ENCODE data around the gene GPX3.

GPX3 gene

DNA sequence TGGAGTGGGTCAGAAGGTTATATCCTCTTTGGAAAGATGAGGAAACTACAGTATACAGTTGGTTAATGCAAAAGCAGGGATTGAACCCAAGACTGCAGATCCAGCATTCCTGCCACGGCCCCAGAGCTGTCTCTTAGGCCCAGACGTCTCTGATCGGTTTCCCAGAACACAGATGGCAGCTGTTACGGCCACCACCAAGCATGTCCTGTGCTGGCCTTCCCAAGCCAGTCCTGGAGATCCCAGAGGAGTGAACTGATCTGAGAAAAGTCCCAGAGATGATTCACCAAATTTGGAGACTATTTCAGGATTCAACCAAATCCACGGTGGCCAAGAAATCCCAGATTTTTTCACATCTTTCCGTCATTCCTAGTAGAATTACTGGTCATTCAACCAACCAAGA is 40.4 kb downstream of the GPX3 start:
- Histone ChIP-seq H3K27ac (ENCODE audit: low read length) (no peak overlapping the region), H3K4me1 (ENCODE audit: control insufficient read depth in 1 of 2, insufficient read depth in 2 of 2, low read length in 2 of 2) (peaks cover 15 to 29% of the 10 kb centered on the region in 2 donors), H3K27me3 (ENCODE audit: low read depth, low read length) (no peaks in the 10 kb centered on the region), H3K9me3 (ENCODE audit: control insufficient read depth in 1 of 2, low read length in 2 of 2) (no peaks in the 10 kb centered on the region), H3K4me3 (ENCODE audit: low read depth in 1 of 2, low read length in 2 of 2) (no peak overlapping the region), H3K36me3 (ENCODE audit: control insufficient read depth in 1 of 2, insufficient read depth in 2 of 2, low read length in 2 of 2) (peaks cover 39 to 41% of the 10 kb centered on the region in 2 donors)

DNA sequence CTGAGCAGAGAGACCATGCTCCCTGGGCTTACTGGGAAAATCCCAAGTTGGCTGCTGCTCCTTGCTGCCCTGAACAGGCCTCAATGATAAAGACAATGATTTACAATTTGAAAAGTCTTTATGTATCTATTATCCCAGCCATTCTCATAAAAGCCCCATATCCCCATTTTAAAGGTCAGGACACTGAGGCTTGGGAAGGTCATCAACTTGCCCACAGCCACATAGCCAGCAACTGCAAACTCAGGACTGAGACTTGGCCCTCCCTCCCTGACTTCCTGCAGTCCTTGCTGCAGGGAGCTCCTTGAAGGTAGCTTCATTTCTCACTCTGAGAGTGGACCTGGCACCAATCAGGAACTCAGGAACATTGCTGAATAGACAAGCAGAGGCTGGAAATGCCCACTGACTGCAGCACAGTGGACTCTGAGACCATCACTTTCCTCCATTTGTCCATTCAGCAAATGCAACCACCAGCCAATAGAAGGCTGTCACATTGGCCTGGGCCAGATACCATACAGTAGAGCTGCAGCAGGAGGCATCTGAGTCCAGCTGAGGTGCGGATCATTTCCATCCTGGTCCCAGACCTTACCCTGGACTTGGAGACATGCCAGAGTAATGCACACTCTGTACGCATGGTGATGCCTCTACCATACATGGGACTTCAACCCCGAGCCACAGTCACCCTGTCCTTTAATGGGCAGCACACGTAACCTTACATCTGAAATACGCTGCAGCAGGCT is 42.2 kb downstream of the GPX3 start:
- H3K4me3 ChIP-seq (ENCODE audit: low read depth in 1 of 2, low read length in 2 of 2): no peak overlapping the region
- H3K4me1 ChIP-seq (ENCODE audit: control insufficient read depth in 1 of 2, insufficient read depth in 2 of 2, low read length in 2 of 2): peaks cover 15 to 40% of the 10 kb centered on the region in 2 donors
- H3K9me3 ChIP-seq (ENCODE audit: control insufficient read depth in 1 of 2, low read length in 2 of 2): no peaks in the 10 kb centered on the region
- no peak overlapping the region for H3K27ac ChIP-seq (ENCODE audit: low read length)
- H3K27me3 ChIP-seq (ENCODE audit: low read depth, low read length): no peaks in the 10 kb centered on the region
- H3K36me3 ChIP-seq (ENCODE audit: control insufficient read depth in 1 of 2, insufficient read depth in 2 of 2, low read length in 2 of 2): peaks cover 31 to 36% of the 10 kb centered on the region in 2 donors

DNA sequence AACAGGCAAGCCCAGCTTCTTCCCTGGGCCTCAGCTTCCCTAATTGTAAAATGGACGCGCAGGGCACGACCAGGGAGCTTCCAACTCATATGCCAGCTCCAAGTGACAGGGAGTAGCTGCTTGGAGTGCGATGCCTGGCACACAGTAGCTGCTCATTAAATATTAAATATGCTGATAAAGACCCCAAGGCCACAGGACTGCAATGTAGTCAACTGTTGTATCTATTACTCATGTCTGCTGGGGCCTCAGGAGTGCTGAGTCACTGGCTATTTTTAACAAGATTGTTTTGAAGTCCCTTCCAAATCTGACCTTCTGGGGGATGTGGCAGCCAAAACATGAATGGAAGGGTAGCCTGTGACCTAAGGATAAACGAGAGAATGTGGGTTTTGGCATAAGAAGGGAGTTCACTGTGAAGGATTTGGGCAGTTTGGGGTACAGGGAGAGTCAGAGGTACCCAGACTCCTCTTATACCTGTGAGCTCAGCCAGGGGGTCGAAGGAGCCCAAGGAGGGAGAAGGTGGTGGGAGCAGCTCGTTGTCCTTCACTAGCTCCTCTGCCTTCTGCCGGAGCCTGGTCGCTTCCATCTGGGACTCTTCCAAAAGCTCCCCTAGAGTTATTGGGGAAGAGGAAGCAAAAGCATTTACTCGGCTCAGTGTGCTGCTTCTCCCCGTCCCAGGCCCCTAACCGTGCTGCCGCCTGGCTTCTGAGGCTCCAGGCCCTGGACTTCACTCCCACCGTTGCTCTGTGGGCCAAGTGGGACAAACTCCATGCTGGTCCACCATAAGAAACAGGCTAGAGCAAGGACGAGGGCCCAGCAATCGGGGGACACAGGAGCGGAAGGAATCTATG is 43.0 kb downstream of the GPX3 start:
- no peaks in the 10 kb centered on the region for H3K9me3 ChIP-seq (ENCODE audit: control insufficient read depth in 1 of 2, low read length in 2 of 2)
- peaks cover 22 to 45% of the 10 kb centered on the region in 2 donors for H3K4me1 ChIP-seq (ENCODE audit: control insufficient read depth in 1 of 2, insufficient read depth in 2 of 2, low read length in 2 of 2)
- no peaks in the 10 kb centered on the region for H3K27me3 ChIP-seq (ENCODE audit: low read depth, low read length)
- peaks cover 25 to 35% of the 10 kb centered on the region in 2 donors for H3K36me3 ChIP-seq (ENCODE audit: control insufficient read depth in 1 of 2, insufficient read depth in 2 of 2, low read length in 2 of 2)
- H3K27ac ChIP-seq (ENCODE audit: low read length): peak overlapping the region; percentile 53
- H3K4me3 ChIP-seq (ENCODE audit: low read depth in 1 of 2, low read length in 2 of 2): peak overlapping the region in 1 of 2 donors; percentile 33

DNA sequence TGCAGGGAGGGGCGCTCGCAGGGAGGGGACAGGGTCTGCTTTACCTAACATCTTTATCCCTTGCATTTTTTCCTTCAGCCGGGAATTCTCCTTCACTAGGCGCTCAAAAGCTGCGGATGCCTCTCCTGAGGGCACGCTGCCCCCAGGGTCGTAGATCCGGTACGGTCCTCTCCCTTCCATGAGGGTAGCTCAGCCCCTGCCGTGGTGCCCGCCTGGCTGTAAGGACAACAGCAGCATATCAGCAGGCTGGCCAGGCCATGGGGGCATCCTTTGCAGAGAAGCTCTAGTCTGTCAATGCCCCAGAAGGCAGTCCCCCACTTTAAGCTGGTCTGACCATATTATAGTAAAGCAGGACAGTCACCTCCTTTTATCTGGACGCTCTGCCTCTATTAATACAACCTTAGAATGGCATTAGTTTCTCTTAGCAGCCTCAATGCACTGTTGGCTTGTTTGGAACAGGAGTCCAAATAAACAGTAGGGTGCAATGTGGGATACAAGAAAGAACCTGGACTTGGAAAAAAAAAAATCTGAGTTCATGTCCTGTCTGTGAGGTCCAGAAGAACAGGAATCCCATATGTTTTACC is 44.6 kb downstream of the GPX3 start:
- peaks cover 32 to 60% of the 10 kb centered on the region in 2 donors for H3K4me1 ChIP-seq (ENCODE audit: control insufficient read depth in 1 of 2, insufficient read depth in 2 of 2, low read length in 2 of 2)
- H3K36me3 ChIP-seq (ENCODE audit: control insufficient read depth in 1 of 2, insufficient read depth in 2 of 2, low read length in 2 of 2): peaks cover 20 to 25% of the 10 kb centered on the region in 2 donors
- no peak overlapping the region for H3K4me3 ChIP-seq (ENCODE audit: low read depth in 1 of 2, low read length in 2 of 2)
- H3K9me3 ChIP-seq (ENCODE audit: control insufficient read depth in 1 of 2, low read length in 2 of 2): no peaks in the 10 kb centered on the region
- H3K27ac ChIP-seq (ENCODE audit: low read length): no peak overlapping the region
- no peaks in the 10 kb centered on the region for H3K27me3 ChIP-seq (ENCODE audit: low read depth, low read length)

DNA sequence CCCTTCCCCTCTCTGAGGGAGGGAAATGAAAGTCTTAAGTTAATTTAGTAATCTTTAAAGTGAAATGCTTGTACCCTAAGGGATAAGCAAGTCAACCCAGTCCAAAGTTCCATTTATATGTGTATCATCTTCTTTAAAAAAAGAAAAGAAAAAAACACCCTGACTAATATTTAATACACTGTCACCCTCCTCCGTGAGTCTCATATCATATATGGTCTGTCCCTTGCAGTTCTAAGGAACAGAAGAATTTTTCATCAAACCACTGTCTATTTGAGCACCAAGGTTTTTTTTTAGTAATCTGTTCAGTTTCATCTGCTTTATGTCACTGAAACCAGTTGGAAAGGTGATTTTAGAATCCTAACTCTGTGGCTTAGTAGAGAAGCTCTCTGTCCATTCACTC is 45.2 kb downstream of the GPX3 start:
- Histone ChIP-seq H3K36me3 (ENCODE audit: control insufficient read depth in 1 of 2, insufficient read depth in 2 of 2, low read length in 2 of 2) (peaks cover 20% of the 10 kb centered on the region in 2 donors), H3K4me3 (ENCODE audit: low read depth in 1 of 2, low read length in 2 of 2) (no peak overlapping the region), H3K27me3 (ENCODE audit: low read depth, low read length) (no peaks in the 10 kb centered on the region), H3K4me1 (ENCODE audit: control insufficient read depth in 1 of 2, insufficient read depth in 2 of 2, low read length in 2 of 2) (peaks cover 27 to 66% of the 10 kb centered on the region in 2 donors), H3K9me3 (ENCODE audit: control insufficient read depth in 1 of 2, low read length in 2 of 2) (no peaks in the 10 kb centered on the region), H3K27ac (ENCODE audit: low read length) (no peak overlapping the region)

DNA sequence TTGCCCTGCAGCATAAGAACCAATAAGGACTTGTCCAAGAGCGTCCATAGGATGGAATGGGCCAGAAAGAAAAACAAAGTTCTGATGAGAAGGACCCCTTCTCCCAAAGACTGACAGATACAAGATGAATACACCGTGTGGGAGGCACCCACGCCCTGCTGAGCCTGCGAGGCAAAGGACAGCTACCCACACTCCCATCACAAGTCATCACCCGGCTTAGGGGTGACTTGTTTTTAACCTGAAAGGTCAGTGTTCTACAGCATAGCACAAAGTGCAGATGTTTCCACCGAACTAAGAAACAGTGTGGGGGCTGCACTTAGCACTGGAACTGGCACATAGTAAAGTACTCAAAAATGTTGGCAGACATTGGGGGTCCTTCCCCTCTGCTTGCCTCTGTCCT is 46.5 kb downstream of the GPX3 start:
- Histone ChIP-seq H3K4me3 (ENCODE audit: low read depth in 1 of 2, low read length in 2 of 2) (no peak overlapping the region), H3K27ac (ENCODE audit: low read length) (no peak overlapping the region), H3K4me1 (ENCODE audit: control insufficient read depth in 1 of 2, insufficient read depth in 2 of 2, low read length in 2 of 2) (peaks cover 27 to 68% of the 10 kb centered on the region in 2 donors), H3K36me3 (ENCODE audit: control insufficient read depth in 1 of 2, insufficient read depth in 2 of 2, low read length in 2 of 2) (peaks cover 9 to 17% of the 10 kb centered on the region in 2 donors), H3K9me3 (ENCODE audit: control insufficient read depth in 1 of 2, low read length in 2 of 2) (no peaks in the 10 kb centered on the region), H3K27me3 (ENCODE audit: low read depth, low read length) (no peaks in the 10 kb centered on the region)

DNA sequence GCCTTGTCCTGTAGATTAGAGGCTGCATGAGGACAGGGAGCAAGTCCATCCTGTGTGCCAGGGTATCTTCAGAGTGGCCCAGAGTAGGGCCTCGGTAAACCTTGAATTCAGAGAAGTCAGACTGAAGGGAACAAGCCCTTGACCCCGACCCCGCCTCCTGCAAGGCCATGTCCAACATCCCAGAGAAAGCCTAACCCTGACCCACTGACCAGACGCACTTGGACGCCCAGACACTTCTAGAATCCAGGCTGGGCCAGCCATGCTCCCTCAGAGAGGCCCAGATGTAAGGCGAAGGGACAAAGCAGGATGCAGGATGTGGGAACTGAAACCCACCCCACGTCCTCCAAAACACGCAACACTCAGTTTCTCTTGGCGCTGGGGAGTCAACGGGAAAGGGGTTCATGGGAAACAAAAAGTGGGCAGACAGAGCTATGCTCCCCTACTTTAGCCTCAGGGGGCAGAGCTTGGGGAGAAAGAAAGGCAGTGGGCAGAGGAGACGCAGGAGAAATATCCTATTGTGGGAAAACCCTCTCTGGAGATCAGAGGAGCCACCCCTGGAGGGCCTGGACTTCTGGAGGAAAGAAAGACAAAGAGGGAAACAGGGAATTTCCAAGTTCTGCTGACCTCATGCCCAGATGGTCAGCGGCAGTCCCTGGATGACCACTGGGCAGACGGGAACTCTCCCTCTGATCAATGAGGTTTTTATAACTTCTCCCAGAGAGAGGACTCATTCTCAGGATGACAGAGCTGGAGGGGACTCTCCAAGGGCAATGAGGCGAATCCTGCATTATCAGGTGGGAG is 47.4 kb downstream of the GPX3 start:
- Histone ChIP-seq H3K36me3 (ENCODE audit: control insufficient read depth in 1 of 2, insufficient read depth in 2 of 2, low read length in 2 of 2) (peaks cover 0 to 8% of the 10 kb centered on the region in 2 donors), H3K27ac (ENCODE audit: low read length) (peak overlapping the region; percentile 29), H3K9me3 (ENCODE audit: control insufficient read depth in 1 of 2, low read length in 2 of 2) (no peaks in the 10 kb centered on the region), H3K4me3 (ENCODE audit: low read depth in 1 of 2, low read length in 2 of 2) (no peak overlapping the region), H3K4me1 (ENCODE audit: control insufficient read depth in 1 of 2, insufficient read depth in 2 of 2, low read length in 2 of 2) (peaks cover 25 to 69% of the 10 kb centered on the region in 2 donors), H3K27me3 (ENCODE audit: low read depth, low read length) (no peaks in the 10 kb centered on the region)

DNA sequence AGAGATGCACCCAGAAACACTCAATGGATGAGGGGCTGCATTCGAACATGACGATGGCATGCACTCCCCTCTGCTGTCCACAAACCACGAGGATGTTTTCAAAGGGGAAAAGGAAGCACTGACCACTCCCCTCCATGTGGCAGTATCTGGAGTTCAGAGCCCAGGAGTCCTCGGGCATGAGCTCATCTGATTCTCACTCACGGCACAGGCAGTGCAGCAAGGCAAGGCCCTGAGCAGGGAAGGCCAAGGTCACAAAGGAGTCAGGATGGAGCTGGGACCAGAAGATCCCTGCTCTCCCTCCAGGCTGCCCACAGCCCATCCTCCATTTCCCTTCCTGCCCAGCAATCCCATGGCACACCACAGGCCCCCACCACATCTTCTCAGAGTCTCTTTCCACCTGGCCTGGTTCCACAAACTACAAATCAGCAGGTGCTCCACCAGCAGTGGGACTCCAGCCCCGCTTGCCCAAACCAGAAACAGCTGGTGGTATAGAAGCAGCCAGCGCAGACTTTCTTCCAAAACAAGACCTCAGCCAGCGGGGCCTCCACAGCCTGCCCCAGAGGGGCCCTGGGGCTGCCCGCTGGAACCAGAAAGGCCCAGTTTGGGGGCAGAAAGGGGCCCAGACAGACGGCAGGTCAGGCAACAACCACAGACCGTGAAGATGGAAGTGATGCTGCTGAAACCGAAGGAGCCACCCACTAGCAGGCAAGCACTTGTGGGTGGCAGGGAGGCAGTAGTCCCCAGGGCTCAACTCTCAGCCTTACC is 48.2 kb downstream of the GPX3 start:
- H3K4me1 ChIP-seq (ENCODE audit: control insufficient read depth in 1 of 2, insufficient read depth in 2 of 2, low read length in 2 of 2): peaks cover 18 to 62% of the 10 kb centered on the region in 2 donors
- peaks cover under 1 to 7% of the 10 kb centered on the region in 2 donors for H3K36me3 ChIP-seq (ENCODE audit: control insufficient read depth in 1 of 2, insufficient read depth in 2 of 2, low read length in 2 of 2)
- H3K27me3 ChIP-seq (ENCODE audit: low read depth, low read length): no peaks in the 10 kb centered on the region
- no peaks in the 10 kb centered on the region for H3K9me3 ChIP-seq (ENCODE audit: control insufficient read depth in 1 of 2, low read length in 2 of 2)
- no peak overlapping the region for H3K4me3 ChIP-seq (ENCODE audit: low read depth in 1 of 2, low read length in 2 of 2)
- H3K27ac ChIP-seq (ENCODE audit: low read length): peak overlapping the region; percentile 29

DNA sequence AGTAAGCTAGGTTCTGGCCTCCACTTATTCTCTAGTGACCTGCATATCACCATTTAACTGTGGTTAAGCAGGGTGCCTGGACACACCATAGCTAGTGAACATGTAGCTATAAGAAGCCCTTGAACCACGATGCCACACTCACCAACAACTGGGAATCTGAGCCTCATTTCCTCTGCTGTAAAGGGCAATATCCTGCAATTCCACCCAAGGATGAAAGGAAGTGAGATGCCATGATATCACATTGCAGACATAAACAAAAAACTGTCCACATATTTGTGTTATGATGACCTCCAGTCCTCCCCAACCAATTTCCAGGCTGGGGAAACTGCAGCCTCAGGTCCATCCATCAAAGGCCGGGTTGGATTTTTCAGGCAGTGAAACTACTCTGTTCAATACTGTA is 50.1 kb downstream of the GPX3 start:
- no peaks in the 10 kb centered on the region for H3K27me3 ChIP-seq (ENCODE audit: low read depth, low read length)
- no peak overlapping the region for H3K4me3 ChIP-seq (ENCODE audit: low read depth in 1 of 2, low read length in 2 of 2)
- H3K4me1 ChIP-seq (ENCODE audit: control insufficient read depth in 1 of 2, insufficient read depth in 2 of 2, low read length in 2 of 2): peaks cover 17 to 50% of the 10 kb centered on the region in 2 donors

DNA sequence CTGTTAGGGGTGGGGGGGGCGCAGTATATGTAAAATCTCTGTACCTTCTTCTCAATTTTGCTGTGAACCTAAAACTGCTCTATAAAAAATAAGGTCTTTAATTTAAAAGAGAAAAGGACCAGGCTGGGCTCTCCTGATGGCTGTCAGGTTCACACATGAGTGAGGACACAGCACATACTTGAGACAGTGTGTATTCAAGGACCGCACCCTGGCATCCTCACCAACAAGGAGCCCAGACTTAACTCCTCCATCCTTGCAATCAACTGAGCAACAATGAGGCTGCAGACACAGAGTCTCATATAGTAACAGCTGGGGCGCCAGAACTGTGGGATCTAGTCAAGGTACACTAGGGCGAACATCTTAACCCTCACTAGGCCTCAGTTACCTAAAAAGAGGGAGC is 50.6 kb downstream of the GPX3 start:
- H3K36me3 ChIP-seq (ENCODE audit: control insufficient read depth in 1 of 2, insufficient read depth in 2 of 2, low read length in 2 of 2): peaks cover 3 to 7% of the 10 kb centered on the region in 2 donors
- H3K27me3 ChIP-seq (ENCODE audit: low read depth, low read length): no peaks in the 10 kb centered on the region
- H3K4me3 ChIP-seq (ENCODE audit: low read depth in 1 of 2, low read length in 2 of 2): no peak overlapping the region
- H3K27ac ChIP-seq (ENCODE audit: low read length): no peak overlapping the region
- no peaks in the 10 kb centered on the region for H3K9me3 ChIP-seq (ENCODE audit: control insufficient read depth in 1 of 2, low read length in 2 of 2)
- peaks cover 17 to 48% of the 10 kb centered on the region in 2 donors for H3K4me1 ChIP-seq (ENCODE audit: control insufficient read depth in 1 of 2, insufficient read depth in 2 of 2, low read length in 2 of 2)

More for the DNA sequence above, 50.1 kb downstream of the GPX3 start:
- H3K36me3 ChIP-seq (ENCODE audit: control insufficient read depth in 1 of 2, insufficient read depth in 2 of 2, low read length in 2 of 2): peaks cover 3 to 7% of the 10 kb centered on the region in 2 donors
- no peak overlapping the region for H3K27ac ChIP-seq (ENCODE audit: low read length)
- H3K9me3 ChIP-seq (ENCODE audit: control insufficient read depth in 1 of 2, low read length in 2 of 2): no peaks in the 10 kb centered on the region
